HEK293T (cell line): ENCODE results near the gene NBPF12.
"Not testable (repeated sequence)": the region's sequence is repeated elsewhere in the genome, so short reads cannot be mapped to it uniquely, and the experiment has no call there.

Source experiments
- CTCF ChIA-PET: fragments of 350-600 bp; formaldehyde crosslinking; extraction: SDS; loops from one replicate; lab custom pipeline; 2021; ENCODE audit warnings: antibody characterized with exemption, inconsistent platforms; lab: Yijun Ruan, JAX
- POLR2A ChIA-PET: fragments of 350-600 bp; formaldehyde crosslinking; extraction: SDS; loops from one replicate; lab custom pipeline; 2020; ENCODE audit warnings: antibody characterized with exemption, inconsistent platforms; lab: Yijun Ruan, JAX
- DNase-seq: peaks from one replicate; pipeline ENCODE4 v3.0.0; 2012; ENCODE audit warnings: mixed read lengths; ENCODE audit errors: extremely low spot score
- L3MBTL2 ChIP-seq: fragments of 450-650 bp; conservative IDR thresholded peaks from 2 replicates; pipeline ENCODE4 v1.6.1; 2016; ENCODE audit warnings: mild to moderate bottlenecking

Gene NBPF12

DNA sequence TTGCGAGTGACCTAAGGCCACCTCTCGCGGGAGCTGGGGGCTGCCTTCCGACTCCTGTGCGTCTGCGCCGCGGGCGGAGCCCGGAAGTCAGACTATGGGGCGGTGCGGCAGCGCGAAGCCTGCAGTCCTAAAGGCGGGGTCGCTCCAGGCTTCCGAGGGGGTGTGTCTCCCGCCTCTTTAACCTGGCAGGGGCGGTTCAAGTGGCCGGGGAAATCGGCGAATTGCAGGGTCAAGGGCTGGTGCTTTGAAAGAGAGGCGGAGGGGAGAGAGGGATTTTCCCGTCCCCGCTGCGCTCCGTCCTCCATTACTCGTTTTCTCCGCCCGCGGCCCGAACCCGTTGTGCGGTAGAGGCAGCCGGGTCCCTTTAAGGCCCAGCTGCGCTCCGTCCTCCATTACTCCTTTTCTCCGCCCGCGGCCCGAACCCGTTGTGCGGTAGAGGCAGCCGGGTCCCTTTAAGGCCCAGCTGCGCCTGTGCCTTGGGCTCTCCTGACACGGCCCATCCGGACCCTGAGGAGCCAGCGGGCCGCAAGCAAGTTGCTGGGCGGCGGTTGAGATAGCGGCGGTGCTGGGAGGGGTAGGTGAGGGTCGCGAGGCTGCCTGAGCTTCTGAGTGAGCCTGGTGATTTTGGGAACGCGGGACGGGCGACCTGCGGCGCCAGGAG, at the start of gene NBPF12:
TSS of gene NBPF12 (plus strand) at position 83 of the 661 bp plus-strand sequence. CDS start 21,820 bp downstream, outside the sequence.
- CTCF ChIA-PET, POLR2A ChIA-PET, DNase-seq: not testable (repeated sequence)

- POLR2A ChIA-PET, CTCF ChIA-PET, DNase-seq: not testable (repeated sequence)
Measured at GRCh38 chr1:146891355-146891754, 46.8 kb upstream of the NBPF12 start.

- CTCF ChIA-PET, DNase-seq, POLR2A ChIA-PET: not testable (repeated sequence)
Measured at GRCh38 chr1:146892331-146892730, 45.8 kb upstream of the NBPF12 start.

DNA sequence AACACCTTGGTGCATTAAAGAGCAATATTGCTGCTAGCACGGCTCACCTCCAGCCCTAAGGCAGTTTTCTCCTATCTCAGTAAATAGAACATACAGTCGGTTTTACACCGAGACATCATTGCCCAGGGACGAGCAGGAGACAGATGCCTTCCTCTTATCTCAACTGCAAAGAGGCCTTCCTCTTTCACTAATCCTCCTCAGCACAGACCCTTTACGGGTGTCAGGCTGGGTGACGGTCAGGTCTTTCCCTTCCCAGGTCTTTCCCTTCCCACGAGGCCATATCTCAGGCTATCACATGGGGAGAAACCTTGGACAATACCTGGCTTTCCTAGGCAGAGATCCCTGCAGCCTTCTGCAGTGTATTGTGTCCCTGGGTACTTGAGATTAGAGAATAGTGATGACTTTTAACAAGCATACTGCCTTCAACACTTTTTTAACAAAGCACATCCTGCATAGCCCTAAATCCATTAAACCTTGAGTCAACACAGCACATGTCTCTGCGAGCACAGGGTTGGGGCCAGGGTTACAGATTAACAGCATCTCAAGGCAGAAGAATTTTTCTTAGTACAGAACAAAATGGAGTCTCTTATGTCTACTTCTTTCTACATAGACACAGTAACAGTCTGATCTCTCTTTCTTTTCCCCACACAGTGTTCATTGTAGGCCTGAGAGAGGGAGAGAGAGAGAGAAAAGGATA, 30.4 kb upstream of the NBPF12 start:
- POLR2A ChIA-PET, CTCF ChIA-PET, DNase-seq: not testable (repeated sequence)

GRCh38 chr1:146912975-146913374, 25.1 kb upstream of the NBPF12 start:
- DNase-seq: peak; percentile 6
- CTCF ChIA-PET, POLR2A ChIA-PET: not testable (repeated sequence)

- DNase-seq, POLR2A ChIA-PET, CTCF ChIA-PET: not testable (repeated sequence)
Measured at GRCh38 chr1:146920811-146921210, 17.3 kb upstream of the NBPF12 start.

DNA sequence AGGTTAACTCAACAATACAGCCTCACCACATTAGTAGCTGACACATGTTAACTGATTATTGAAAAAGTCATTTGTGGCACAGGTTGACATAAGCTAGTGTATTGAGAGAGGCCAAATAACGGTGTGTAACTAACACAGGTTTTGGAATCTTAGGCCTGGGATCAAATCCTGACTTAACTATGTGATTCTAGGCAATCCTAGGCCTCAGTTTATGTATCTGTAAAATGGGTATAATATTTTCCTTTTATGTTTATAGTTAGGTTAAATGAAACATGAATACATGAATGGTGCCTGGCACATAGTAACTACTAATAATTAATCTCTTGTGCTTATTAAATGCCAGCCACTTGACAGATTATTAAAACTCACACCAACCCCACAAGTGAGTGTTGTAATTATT, 15.5 kb upstream of the NBPF12 start:
- CTCF ChIA-PET, DNase-seq, POLR2A ChIA-PET: not testable (repeated sequence)

GRCh38 chr1:146924106-146924505, 14.0 kb upstream of the NBPF12 start:
- DNase-seq, CTCF ChIA-PET, POLR2A ChIA-PET: not testable (repeated sequence)

GRCh38 chr1:146926413-146926812, 11.7 kb upstream of the NBPF12 start:
- CTCF ChIA-PET, DNase-seq, POLR2A ChIA-PET: not testable (repeated sequence)

GRCh38 chr1:146930225-146930624, 7.9 kb upstream of the NBPF12 start:
- CTCF ChIA-PET, POLR2A ChIA-PET, DNase-seq: not testable (repeated sequence)

DNA sequence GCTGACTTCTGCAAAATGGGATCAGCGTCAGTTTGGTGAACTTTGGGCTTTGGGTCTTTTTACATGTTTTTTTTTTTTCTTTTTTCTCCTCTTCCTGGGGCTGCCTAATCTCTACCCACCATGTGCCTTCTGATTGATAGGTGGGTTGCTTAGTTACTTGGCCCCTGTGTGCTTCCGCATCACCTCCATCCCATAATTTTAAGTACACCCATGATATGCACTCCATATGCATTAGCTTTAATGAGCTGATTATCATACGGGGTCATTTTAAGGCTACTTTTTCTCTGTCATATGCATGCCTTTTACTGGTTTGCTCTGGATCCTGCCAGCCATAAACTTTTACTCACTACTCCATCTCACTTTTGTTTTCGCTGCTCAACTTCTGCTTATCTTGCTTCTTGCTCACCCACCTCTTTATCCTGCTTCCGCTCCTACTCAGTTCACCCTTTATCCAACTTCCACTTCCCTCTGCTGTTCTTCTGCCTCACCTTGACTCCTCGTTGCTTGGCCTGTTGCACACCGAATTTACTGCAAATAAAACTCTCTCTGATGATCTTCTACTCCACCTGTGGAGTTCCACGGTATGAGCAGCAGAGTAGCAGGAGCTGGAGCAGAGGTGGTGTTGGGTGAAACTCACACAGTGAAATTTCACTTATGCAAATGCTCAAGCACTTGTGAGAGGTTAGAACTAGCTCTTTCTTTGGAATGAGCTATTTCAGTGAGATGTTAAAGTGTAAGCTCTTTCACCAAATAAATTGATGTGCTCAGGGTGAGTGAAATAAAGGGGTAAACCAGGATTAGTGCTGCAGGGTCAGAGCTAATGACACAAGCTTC, 3.5 kb upstream of the NBPF12 start:
- POLR2A ChIA-PET, DNase-seq: not testable (repeated sequence)

DNA sequence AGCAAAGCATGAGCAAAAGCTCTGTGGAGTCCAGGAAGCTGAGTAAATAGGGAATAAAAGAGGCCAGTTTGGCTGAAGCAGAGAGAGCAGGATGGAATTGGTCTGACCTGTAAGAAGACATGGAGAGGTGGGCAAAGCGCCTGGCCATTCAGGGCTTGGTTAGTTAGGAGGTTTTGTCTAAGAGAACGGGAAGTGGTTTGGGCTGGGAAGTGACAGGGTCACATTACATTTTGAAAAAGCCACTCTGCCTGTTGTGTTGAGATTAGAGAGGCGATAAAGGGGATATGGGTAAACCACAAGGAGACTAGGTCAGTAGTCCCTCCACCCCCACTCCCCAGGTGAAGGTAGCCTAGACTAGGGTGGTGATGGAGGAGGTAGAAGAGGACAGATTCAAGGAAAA, 662 bp upstream of the NBPF12 start:
- POLR2A ChIA-PET, CTCF ChIA-PET, DNase-seq: not testable (repeated sequence)

More for the DNA sequence above, 3.5 kb upstream of the NBPF12 start:
- CTCF ChIA-PET: not testable (repeated sequence)

- 0 out of 2 replicates have a peak, but pooled peaks have one; percentile 11 for TF ChIP-seq L3MBTL2
- CTCF ChIA-PET, POLR2A ChIA-PET, DNase-seq: not testable (repeated sequence)
Measured at GRCh38 chr1:146938927-146939786, 1.0 kb downstream of the NBPF12 start.

- DNase-seq, CTCF ChIA-PET, POLR2A ChIA-PET: not testable (repeated sequence)
Measured at GRCh38 chr1:146940293-146940692, 2.2 kb downstream of the NBPF12 start.

GRCh38 chr1:146943342-146943886, 5.3 kb downstream of the NBPF12 start:
- POLR2A ChIA-PET, DNase-seq, CTCF ChIA-PET: not testable (repeated sequence)

DNA sequence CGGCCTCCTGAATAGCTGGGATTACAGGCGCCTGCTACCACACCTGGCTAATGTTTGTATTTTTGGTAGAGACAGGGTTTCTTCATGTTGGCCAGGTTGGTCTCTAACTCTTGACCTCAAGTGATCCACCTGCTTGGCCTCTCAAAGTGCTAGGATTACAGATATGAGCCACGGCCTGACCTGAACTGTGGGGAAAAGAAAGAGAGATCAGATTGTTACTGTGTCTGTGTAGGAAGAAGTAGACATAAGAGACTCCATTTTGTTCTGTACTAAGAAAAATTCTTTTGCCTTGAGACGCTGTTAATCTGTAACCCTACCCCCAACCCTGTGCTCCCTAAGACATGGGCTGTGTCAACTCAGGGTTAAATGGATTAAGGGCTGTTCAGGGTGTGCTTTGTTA, 10.0 kb downstream of the NBPF12 start:
- POLR2A ChIA-PET, DNase-seq, CTCF ChIA-PET: not testable (repeated sequence)

DNA sequence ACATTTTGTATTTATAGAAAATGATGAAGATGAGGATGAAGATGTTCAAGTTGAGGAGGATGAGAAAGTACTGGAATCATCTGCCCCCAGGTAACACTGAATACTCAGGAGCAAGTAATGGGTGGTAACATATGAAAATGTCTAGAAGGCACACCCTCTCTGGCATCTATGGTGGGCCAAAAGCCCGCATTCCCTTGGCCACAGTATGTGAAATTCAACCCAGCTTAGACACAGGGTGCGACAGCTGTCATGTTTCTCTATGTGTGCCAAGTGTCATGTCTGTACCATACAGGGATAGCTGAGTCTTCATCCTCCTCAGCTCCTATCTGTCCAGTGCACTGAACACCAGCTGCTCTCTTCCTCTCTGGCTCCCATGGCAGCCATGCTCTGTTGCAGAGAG, 26.2 kb downstream of the NBPF12 start:
- DNase-seq, POLR2A ChIA-PET, CTCF ChIA-PET: not testable (repeated sequence)
